ENCODE measurements around the gene HEATR5A. TPM values are rescaled to one million over a fixed set of nuclear protein-coding genes. Genes with fewer than 3 reads are reported as not detected.
"Not testable (repeated sequence)": the region's sequence is repeated elsewhere in the genome, so short reads cannot be mapped to it uniquely, and the experiment has no call there.

HEATR5A gene
- total and polyA plus RNA-seq, 10 donors, result 4.4 to 52.2 (median 33.3) TPM

DNA sequence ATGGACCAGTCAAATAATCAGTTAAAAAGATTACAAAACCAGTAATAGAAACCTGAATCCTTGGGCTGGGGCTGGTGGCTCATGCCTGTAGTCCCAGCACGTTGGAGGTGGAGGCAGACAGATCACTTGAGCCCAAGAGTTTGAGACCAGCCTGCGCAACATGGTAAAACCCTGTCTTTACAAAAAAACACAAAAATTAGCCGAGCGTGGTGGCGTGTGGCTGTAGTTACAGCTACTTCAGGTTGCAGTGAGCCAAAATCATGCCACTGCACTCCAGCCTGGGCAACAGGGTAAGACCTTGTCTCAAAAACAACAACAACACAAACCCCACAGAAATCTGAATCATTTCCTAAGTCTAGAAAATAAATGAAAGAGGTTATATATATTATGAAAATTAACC lies 100.6 kb downstream of the HEATR5A start:
- Histone ChIP-seq H3K27me3 (replicated peaks in 1 of 7) (no peaks in the 10 kb centered on the region), H3K9me3 (no peaks in the 10 kb centered on the region), H3K36me3 (peaks cover 0 to 99% (median 50%) of the 10 kb centered on the region in 6 donors), H3K27ac (no peak overlapping the region), H3K4me1 (no peaks in the 10 kb centered on the region), H3K4me3 (no peak overlapping the region)
- no peak for DNase-seq
- intact Hi-C loops (cut with DNase I; ENCODE audit: low total_unique reads), result no loop called here
- 94 to 99% (median 96%) methylated on average over 5 of the region's 5 CpGs for WGBS, 5 donors
- TF ChIP-seq POLR2AphosphoS5 (IDR thresholded peaks at IDR 0.05) (no peak), CTCF (IDR thresholded peaks at IDR 0.05 in 8 of 11, conservative IDR thresholded peaks at IDR 0.05 in 3 of 11) (no peak), POLR2A (IDR thresholded peaks at IDR 0.05) (no peak)

GRCh38 chr14:31312934-31313333 lies 107.4 kb downstream of the HEATR5A start:
- H3K4me3 ChIP-seq, result no peak overlapping the region
- no peak overlapping the region for H3K27ac ChIP-seq
- peaks cover 0 to 98% (median 61%) of the 10 kb centered on the region in 6 donors for H3K36me3 ChIP-seq
- no peaks in the 10 kb centered on the region for H3K27me3 ChIP-seq (replicated peaks in 1 of 7)
- intact Hi-C loops (cut with DNase I; ENCODE audit: low total_unique reads), result no loop called here
- H3K9me3 ChIP-seq, result no peaks in the 10 kb centered on the region
- no peaks in the 10 kb centered on the region for H3K4me1 ChIP-seq
- 86 to 94% (median 91%) methylated on average over 1 of the region's 1 CpG for WGBS, 5 donors
- no peak for DNase-seq
- TF ChIP-seq POLR2AphosphoS5 (IDR thresholded peaks at IDR 0.05) (no peak), CTCF (IDR thresholded peaks at IDR 0.05 in 8 of 11, conservative IDR thresholded peaks at IDR 0.05 in 3 of 11) (no peak), POLR2A (IDR thresholded peaks at IDR 0.05) (no peak)

DNA sequence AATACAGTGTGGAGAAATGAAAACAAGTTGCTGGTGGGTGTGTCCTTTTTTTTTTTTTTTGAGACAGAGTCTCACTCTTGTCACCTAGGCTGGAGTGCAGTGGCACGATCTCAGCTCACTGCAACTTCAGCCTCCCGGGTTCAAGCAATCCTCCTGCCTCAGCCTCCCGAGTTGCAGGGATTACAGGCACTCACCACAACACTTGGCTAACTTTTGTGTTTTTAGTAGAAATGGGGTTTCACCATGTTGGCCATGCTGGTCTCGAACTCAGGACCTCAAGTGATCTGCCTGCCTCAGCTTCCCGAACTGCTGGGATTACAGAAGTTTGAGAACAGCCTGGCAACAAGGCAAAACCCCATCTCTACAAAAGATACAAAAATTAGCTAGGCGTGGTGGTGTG lies 108.0 kb downstream of the HEATR5A start:
- DNase-seq; H3K4me1 ChIP-seq; H3K27ac ChIP-seq; H3K4me3 ChIP-seq; H3K27me3 ChIP-seq (replicated peaks in 1 of 7); intact Hi-C loops (cut with DNase I; ENCODE audit: low total_unique reads); H3K9me3 ChIP-seq: not testable (repeated sequence)
- H3K36me3 ChIP-seq, result peaks cover 0 to 98% (median 60%) of the 10 kb centered on the region in 6 donors
- 91 to 99% (median 98%) methylated on average over 6 of the region's 6 CpGs for WGBS, 5 donors

GRCh38 chr14:31307618-31308017 lies 112.7 kb downstream of the HEATR5A start:
- Histone ChIP-seq H3K4me1 (no peaks in the 10 kb centered on the region), H3K9me3 (no peaks in the 10 kb centered on the region), H3K4me3 (no peak overlapping the region), H3K36me3 (peaks cover 0 to 98% (median 63%) of the 10 kb centered on the region in 6 donors), H3K27ac (no peak overlapping the region), H3K27me3 (replicated peaks in 1 of 7) (no peaks in the 10 kb centered on the region)
- intact Hi-C loops (cut with DNase I; ENCODE audit: low total_unique reads), result no loop called here
- no peak for DNase-seq
- WGBS, 5 donors, result 95 to 100% (median 97%) methylated on average over 3 of the region's 3 CpGs
- no peak for TF ChIP-seq CTCF (IDR thresholded peaks at IDR 0.05 in 8 of 11, conservative IDR thresholded peaks at IDR 0.05 in 3 of 11)
- no peak for TF ChIP-seq POLR2A (IDR thresholded peaks at IDR 0.05)
- no peak for TF ChIP-seq POLR2AphosphoS5 (IDR thresholded peaks at IDR 0.05)

- TF ChIP-seq POLR2A (IDR thresholded peaks at IDR 0.05) (no peak), CTCF (IDR thresholded peaks at IDR 0.05 in 8 of 11, conservative IDR thresholded peaks at IDR 0.05 in 3 of 11) (no peak), POLR2AphosphoS5 (IDR thresholded peaks at IDR 0.05) (no peak)
- no peaks in the 10 kb centered on the region for H3K27me3 ChIP-seq (replicated peaks in 1 of 7)
- DNase-seq, result no peak
- no peaks in the 10 kb centered on the region for H3K9me3 ChIP-seq
- H3K36me3 ChIP-seq, result peaks cover 0 to 98% (median 62%) of the 10 kb centered on the region in 6 donors
- intact Hi-C loops (cut with DNase I; ENCODE audit: low total_unique reads), result no loop called here
- no peaks in the 10 kb centered on the region for H3K4me1 ChIP-seq
- no peak overlapping the region for H3K27ac ChIP-seq
- no peak overlapping the region for H3K4me3 ChIP-seq
These were observed 113.2 kb downstream of the HEATR5A start for GRCh38 chr14:31307198-31307597.
